ENCODE measurements around the gene COL1A1. TPM values are rescaled to one million over a fixed set of nuclear protein-coding genes. Genes with fewer than 3 reads are reported as not detected.
A peak's percentile ranks its signal among the peaks of the same experiment; 100 is the strongest.

The COL1A1 gene
- total and polyA plus RNA-seq, 2 of the 13 experiments (the other 11 are each of a cell fraction or from before 2014, with no cell fraction given) = 0.05 TPM; not detected in 1

DNA sequence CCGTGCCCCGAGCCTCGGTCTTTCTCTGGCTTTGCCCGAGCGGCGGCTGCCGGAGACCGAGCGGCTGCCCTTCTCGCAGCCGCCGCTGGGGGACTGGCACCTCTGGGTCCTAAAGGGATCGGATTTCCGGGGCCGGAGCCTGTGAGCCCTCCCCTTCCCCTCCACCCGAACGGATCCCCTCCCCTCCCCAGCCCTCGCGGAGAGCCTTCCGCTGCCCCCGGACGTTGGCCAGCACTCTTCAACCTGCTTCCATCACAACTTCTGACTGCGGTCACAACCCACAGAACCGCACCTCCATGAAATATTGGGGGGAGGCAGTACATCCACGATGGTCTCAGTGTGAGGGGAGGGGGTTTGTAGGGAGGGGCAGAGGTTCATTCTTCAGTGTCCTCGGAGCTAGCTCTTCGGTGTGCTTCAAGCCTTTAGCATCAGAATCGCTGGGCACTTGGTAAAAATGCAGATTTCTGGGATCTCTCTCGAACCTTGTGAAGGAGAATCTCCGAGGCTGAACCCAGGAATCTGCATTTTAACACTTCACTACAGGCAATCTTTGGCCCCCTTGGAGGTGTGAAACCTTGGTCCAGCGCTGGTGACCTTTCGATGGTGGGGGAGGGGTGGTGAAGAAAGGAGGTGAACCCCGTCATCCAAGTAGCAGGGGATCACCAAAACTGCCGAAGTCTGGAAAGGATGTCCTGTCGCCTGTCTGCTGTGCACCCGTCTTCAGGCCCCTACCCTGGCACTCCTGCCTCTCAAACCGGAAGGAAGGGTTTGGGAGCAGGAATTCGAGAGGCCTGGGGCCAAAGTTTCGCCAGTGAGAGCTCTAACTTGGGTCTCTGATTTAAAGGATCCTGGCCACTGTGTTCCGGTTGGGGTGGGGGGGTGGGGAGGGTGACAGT lies 50.1 kb downstream of the COL1A1 start (continued):
- peak; percentile 40 to 57; a peak in 2 of 4 replicates for TF ChIP-seq HMGXB4 (CRISPR knock-in tag; IDR thresholded peaks at IDR 0.05; ENCODE audit: borderline replicate concordance in 1 of 2, low read depth in 1 of 2)
- TF ChIP-seq, protein P1, sequence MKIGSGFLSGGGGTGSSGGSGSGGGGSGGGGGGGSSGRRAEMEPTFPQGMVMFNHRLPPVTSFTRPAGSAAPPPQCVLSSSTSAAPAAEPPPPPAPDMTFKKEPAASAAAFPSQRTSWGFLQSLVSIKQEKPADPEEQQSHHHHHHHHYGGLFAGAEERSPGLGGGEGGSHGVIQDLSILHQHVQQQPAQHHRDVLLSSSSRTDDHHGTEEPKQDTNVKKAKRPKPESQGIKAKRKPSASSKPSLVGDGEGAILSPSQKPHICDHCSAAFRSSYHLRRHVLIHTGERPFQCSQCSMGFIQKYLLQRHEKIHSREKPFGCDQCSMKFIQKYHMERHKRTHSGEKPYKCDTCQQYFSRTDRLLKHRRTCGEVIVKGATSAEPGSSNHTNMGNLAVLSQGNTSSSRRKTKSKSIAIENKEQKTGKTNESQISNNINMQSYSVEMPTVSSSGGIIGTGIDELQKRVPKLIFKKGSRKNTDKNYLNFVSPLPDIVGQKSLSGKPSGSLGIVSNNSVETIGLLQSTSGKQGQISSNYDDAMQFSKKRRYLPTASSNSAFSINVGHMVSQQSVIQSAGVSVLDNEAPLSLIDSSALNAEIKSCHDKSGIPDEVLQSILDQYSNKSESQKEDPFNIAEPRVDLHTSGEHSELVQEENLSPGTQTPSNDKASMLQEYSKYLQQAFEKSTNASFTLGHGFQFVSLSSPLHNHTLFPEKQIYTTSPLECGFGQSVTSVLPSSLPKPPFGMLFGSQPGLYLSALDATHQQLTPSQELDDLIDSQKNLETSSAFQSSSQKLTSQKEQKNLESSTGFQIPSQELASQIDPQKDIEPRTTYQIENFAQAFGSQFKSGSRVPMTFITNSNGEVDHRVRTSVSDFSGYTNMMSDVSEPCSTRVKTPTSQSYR (CRISPR knock-in tag; IDR thresholded peaks at IDR 0.05; ENCODE audit: borderline replicate concordance) = peak; percentile 69; the same call in 1 of the 2 replicates
- TF ChIP-seq, protein P2, sequence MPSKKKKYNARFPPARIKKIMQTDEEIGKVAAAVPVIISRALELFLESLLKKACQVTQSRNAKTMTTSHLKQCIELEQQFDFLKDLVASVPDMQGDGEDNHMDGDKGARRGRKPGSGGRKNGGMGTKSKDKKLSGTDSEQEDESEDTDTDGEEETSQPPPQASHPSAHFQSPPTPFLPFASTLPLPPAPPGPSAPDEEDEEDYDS (CRISPR knock-in tag; IDR thresholded peaks at IDR 0.05) = peak; percentile 43; the same call in 1 of the 2 replicates
- TF ChIP-seq HOXA3 (CRISPR knock-in tag; IDR thresholded peaks at IDR 0.05) = peak; percentile 60
- peak; percentile 60 for TF ChIP-seq CTCF (CRISPR knock-in tag; IDR thresholded peaks at IDR 0.05)
- peak; percentile 54; the same call in 1 of the 2 replicates for TF ChIP-seq KLF15 (CRISPR knock-in tag; IDR thresholded peaks at IDR 0.05; ENCODE audit: borderline replicate concordance)
- TF ChIP-seq MXI1 (IDR thresholded peaks at IDR 0.05; ENCODE audit: borderline replicate concordance, low read depth, low read length) = peak; percentile 55; the same call in 1 of the 3 replicates
- TF ChIP-seq SUZ12 (IDR thresholded peaks at IDR 0.05; ENCODE audit: low read depth, low read length) = 0 out of 2 replicates have a peak, but pooled peaks have one; percentile 10
- TF ChIP-seq ZNF792 (CRISPR knock-in tag; IDR thresholded peaks at IDR 0.05) = 0 out of 2 replicates have a peak, but pooled peaks have one; percentile 27
- no peak for TF ChIP-seq GATA4 (IDR thresholded peaks at IDR 0.05; ENCODE audit: borderline replicate concordance, low read depth)
- peak; percentile 16; the same call in 1 of the 2 replicates for TF ChIP-seq NR2F6 (IDR thresholded peaks at IDR 0.05)
- TF ChIP-seq NR2F6 (CRISPR knock-in tag; IDR thresholded peaks at IDR 0.05) = no peak
- peak; percentile 53; the same call in 1 of the 2 replicates for TF ChIP-seq ESRRA (CRISPR knock-in tag; IDR thresholded peaks at IDR 0.05; ENCODE audit: low read depth)
- peak; percentile 67; the same call in 1 of the 2 replicates for TF ChIP-seq MAF1 (CRISPR knock-in tag; IDR thresholded peaks at IDR 0.05; ENCODE audit: borderline replicate concordance)
- TF ChIP-seq KLF12 (CRISPR knock-in tag; IDR thresholded peaks at IDR 0.05; ENCODE audit: borderline replicate concordance) = 0 out of 2 replicates have a peak, but pooled peaks have one; percentile 43
- no peak for TF ChIP-seq AHR (CRISPR knock-in tag; IDR thresholded peaks at IDR 0.05)
- 0 out of 2 replicates have a peak, but pooled peaks have one; percentile 17 for TF ChIP-seq RFX5 (IDR thresholded peaks at IDR 0.05; ENCODE audit: low read depth, low read length)
- peak; percentile 83 for TF ChIP-seq PATZ1 (CRISPR knock-in tag; IDR thresholded peaks at IDR 0.05)
- peak; percentile 67; the same call in 1 of the 2 replicates for TF ChIP-seq HOXA5 (CRISPR knock-in tag; IDR thresholded peaks at IDR 0.05)
- no peak for TF ChIP-seq IRX3 (CRISPR knock-in tag; IDR thresholded peaks at IDR 0.05; ENCODE audit: borderline replicate concordance, low read depth)
